PFSK-1 (cell line): ENCODE measurements around the gene DNAJA3.

Experiments
- FOXP2 ChIP-seq: optimal IDR thresholded peaks from 2 replicates; pipeline ENCODE3; 2011; ENCODE audit warnings: borderline replicate concordance, control low read depth, inconsistent platforms; ENCODE audit not compliant: insufficient read depth; ENCODE audit errors: extremely low read length, extremely low read depth
- POLR2AphosphoS5 ChIP-seq: IDR thresholded peaks from 2 replicates; pipeline ENCODE4 v1.6.1; 2012; ENCODE audit warnings: low read depth, mild to moderate bottlenecking, control low read depth, low read length, moderate library complexity
- SIN3A ChIP-seq: IDR thresholded peaks from 2 replicates; pipeline ENCODE4 v1.6.1; 2012; ENCODE audit warnings: mild to moderate bottlenecking, low read length, moderate library complexity, borderline replicate concordance; ENCODE audit not compliant: insufficient read depth
- TAF1 ChIP-seq: IDR thresholded peaks from 2 replicates; pipeline ENCODE4 v1.6.1; 2012; ENCODE audit warnings: low read length, control low read depth, borderline replicate concordance; ENCODE audit not compliant: insufficient read depth
- TF ChIP-seq, protein P1 (sequence below), 2 experiments: IDR thresholded peaks; 2 replicates each; pipeline versions ENCODE4 v1.6.1 to v1.8.0; 2011 to 2012; ENCODE audit warnings: low read depth in 2 of 2, low read length in 2 of 2, control low read depth in 1 of 2, inconsistent platforms in 1 of 2, mild to moderate bottlenecking in 1 of 2, moderate library complexity in 1 of 2; ENCODE audit not compliant: insufficient read depth in 1 of 2

The DNAJA3 gene

GRCh38 chr16:4454623-4455022 lies 29.0 kb downstream of the DNAJA3 start:
- no peak for TF ChIP-seq POLR2AphosphoS5
- TF ChIP-seq FOXP2, result no peak
- no peak for TF ChIP-seq SIN3A
- TF ChIP-seq, protein P1, sequence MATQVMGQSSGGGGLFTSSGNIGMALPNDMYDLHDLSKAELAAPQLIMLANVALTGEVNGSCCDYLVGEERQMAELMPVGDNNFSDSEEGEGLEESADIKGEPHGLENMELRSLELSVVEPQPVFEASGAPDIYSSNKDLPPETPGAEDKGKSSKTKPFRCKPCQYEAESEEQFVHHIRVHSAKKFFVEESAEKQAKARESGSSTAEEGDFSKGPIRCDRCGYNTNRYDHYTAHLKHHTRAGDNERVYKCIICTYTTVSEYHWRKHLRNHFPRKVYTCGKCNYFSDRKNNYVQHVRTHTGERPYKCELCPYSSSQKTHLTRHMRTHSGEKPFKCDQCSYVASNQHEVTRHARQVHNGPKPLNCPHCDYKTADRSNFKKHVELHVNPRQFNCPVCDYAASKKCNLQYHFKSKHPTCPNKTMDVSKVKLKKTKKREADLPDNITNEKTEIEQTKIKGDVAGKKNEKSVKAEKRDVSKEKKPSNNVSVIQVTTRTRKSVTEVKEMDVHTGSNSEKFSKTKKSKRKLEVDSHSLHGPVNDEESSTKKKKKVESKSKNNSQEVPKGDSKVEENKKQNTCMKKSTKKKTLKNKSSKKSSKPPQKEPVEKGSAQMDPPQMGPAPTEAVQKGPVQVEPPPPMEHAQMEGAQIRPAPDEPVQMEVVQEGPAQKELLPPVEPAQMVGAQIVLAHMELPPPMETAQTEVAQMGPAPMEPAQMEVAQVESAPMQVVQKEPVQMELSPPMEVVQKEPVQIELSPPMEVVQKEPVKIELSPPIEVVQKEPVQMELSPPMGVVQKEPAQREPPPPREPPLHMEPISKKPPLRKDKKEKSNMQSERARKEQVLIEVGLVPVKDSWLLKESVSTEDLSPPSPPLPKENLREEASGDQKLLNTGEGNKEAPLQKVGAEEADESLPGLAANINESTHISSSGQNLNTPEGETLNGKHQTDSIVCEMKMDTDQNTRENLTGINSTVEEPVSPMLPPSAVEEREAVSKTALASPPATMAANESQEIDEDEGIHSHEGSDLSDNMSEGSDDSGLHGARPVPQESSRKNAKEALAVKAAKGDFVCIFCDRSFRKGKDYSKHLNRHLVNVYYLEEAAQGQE (IDR thresholded peaks at IDR 0.05; ENCODE audit: insufficient read depth in 1 of 2, low read depth in 2 of 2, low read length in 2 of 2), result peak; percentile 79 to 90
- TF ChIP-seq TAF1, result no peak

GRCh38 chr16:4455081-4455480 lies 29.4 kb downstream of the DNAJA3 start:
- TF ChIP-seq POLR2AphosphoS5 (no peak), TAF1 (no peak), SIN3A (no peak), FOXP2 (no peak)
- TF ChIP-seq, protein P1 (IDR thresholded peaks at IDR 0.05; ENCODE audit: insufficient read depth in 1 of 2, low read depth in 2 of 2, low read length in 2 of 2), result no peak

DNA sequence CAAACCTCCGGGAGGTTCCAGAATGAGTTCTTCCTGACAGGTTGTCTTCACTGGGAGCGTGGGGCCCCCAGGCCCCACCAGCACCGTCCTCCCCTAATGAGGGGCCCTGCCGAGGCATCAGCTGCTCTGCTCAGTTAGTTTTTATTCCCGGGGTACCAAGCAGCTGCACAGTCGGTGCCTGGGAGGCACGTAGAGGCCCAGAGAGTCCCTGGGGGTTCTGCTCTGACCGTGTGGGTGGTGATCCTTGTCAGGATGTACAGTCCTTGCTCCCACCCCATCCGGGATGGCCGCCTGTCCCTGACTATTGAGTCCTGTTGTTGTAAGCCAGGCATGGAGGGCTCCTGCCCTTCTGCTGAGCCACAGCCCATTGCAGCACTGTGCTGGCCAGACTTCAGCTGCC lies 30.3 kb downstream of the DNAJA3 start:
- TF ChIP-seq TAF1 (no peak), POLR2AphosphoS5 (no peak), FOXP2 (no peak), SIN3A (no peak)

DNA sequence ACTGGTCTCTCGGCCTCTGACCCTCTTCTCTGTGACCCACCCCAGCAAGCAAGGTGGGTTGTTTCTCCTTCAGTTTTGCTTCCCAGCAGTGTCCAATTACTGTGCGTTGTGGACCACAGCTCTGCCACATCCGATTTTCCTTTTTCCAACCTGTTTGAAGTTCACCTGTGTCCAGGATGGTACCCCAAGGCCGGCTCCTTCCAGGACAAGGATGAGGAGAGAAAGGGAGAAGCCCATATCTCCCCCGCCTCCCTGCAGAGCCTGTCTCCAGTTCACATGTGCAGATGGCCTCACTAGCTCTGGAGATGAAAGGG lies 35.2 kb downstream of the DNAJA3 start:
- no peak for TF ChIP-seq SIN3A
- no peak for TF ChIP-seq POLR2AphosphoS5
- TF ChIP-seq, protein P1 (IDR thresholded peaks at IDR 0.05; ENCODE audit: insufficient read depth in 1 of 2, low read depth in 2 of 2, low read length in 2 of 2), result no peak
- TF ChIP-seq FOXP2, result no peak
- TF ChIP-seq TAF1, result no peak

GRCh38 chr16:4461250-4462085 lies 35.8 kb downstream of the DNAJA3 start:
- TF ChIP-seq FOXP2 (no peak), POLR2AphosphoS5 (no peak), TAF1 (no peak), SIN3A (no peak)
- TF ChIP-seq, protein P1 (IDR thresholded peaks at IDR 0.05; ENCODE audit: insufficient read depth in 1 of 2, low read depth in 2 of 2, low read length in 2 of 2), result no peak
